NOMO-1 (cell line): ENCODE measurements around the gene USP17L10.
"Not testable (repeated sequence)": the region's sequence is repeated elsewhere in the genome, so short reads cannot be mapped to it uniquely, and the experiment has no call there.

Experiments used
- DNase-seq, 2 experiments: peaks; one replicate each; lab custom pipeline; 2025; ENCODE audit not compliant: unreplicated experiment in 2 of 2; lab: John Stamatoyannopoulos, UW

USP17L10 gene, protein sequence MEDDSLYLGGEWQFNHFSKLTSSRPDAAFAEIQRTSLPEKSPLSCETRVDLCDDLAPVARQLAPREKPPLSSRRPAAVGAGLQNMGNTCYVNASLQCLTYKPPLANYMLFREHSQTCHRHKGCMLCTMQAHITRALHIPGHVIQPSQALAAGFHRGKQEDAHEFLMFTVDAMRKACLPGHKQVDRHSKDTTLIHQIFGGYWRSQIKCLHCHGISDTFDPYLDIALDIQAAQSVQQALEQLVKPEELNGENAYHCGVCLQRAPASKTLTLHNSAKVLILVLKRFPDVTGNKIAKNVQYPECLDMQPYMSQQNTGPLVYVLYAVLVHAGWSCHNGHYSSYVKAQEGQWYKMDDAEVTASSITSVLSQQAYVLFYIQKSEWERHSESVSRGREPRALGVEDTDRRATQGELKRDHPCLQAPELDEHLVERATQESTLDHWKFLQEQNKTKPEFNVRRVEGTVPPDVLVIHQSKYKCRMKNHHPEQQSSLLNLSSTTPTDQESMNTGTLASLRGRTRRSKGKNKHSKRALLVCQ

GRCh38 chr4:9210357-9210756 lies at the start of gene USP17L10:
Gene USP17L10, plus strand, starts transcription at chr4:9210657. Its CDS starts 0 bp downstream, at chr4:9210657.
- not testable (repeated sequence) for DNase-seq

DNA sequence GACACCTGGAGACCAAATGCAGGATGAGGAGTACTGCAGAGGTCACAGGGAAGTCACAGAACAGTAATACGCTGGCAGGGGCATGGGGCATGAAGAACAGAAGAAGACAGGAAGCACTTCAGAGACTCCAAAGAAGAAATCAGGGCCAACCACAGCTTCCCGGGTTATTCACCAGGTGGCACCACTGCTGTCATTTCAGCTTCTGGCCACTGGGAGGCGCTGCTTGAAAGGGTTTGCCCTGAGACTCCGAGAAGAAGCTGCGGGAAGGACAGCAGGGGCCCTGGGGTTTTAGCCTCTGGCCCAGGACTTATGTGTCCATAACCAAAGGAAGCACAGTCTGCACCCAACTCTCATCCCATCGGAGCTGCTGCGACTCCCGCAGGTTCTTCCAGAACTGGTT lies 44.5 kb upstream of the USP17L10 start:
- not testable (repeated sequence) for DNase-seq

GRCh38 chr4:9169791-9170459 lies 40.5 kb upstream of the USP17L10 start, which contains the start of gene FAM90A26:
Gene FAM90A26, plus strand, starts transcription at chr4:9170409. Its CDS starts 2,764 bp downstream, at chr4:9173173.
- not testable (repeated sequence) for DNase-seq

GRCh38 chr4:9214701-9215100 lies 4.2 kb downstream of the USP17L10 start:
- DNase-seq = not testable (repeated sequence)

- not testable (repeated sequence) for DNase-seq
Measured at GRCh38 chr4:9215105-9215504, 4.6 kb downstream of the USP17L10 start, which contains the start of gene USP17L11. Gene USP17L11, plus strand, starts transcription at chr4:9215405. Its CDS starts 0 bp downstream, at chr4:9215405.

DNA sequence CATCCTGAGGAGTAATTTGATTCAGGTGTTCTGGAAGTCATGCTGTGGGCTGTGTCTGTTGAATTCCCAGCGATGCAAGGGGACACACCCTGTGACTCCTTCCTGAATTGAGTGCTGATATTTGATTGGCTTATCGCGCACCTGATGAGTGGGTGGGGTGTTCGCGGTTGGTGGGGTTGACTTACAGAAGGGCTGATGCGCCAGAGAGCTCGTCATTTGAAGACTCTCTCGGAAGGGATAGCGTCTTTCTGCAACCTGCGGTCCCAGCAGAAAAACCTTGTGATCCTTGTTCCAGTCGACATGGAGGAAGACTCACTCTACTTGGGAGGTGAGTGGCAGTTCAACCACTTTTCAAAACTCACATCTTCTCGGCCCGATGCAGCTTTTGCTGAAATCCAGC lies 9.4 kb downstream of the USP17L10 start, which contains the start of gene USP17L12:
Gene USP17L12 (plus strand): TSS at position 301 of the 400 bp plus-strand sequence. CDS start 0 bp downstream, at position 301.
- DNase-seq = not testable (repeated sequence)

- not testable (repeated sequence) for DNase-seq
Measured at GRCh38 chr4:9224596-9224995, 14.1 kb downstream of the USP17L10 start, which contains the start of gene USP17L13. Gene USP17L13, plus strand, starts transcription at chr4:9224896. Its CDS starts 0 bp downstream, at chr4:9224896.

GRCh38 chr4:9230249-9230648 lies 19.8 kb downstream of the USP17L10 start:
- not testable (repeated sequence) for DNase-seq

DNA sequence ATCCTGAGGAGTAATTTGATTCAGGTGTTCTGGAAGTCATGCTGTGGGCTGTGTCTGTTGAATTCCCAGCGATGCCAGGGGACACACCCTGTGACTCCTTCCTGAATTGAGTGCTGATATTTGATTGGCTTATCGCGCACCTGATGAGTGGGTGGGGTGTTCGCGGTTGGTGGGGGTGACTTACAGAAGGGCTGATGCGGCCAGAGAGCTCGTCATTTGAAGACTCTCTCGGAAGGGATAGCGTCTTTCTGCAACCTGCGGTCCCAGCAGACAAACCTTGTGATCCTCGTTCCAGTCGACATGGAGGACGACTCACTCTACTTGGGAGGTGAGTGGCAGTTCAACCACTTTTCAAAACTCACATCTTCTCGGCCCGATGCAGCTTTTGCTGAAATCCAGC lies 23.6 kb downstream of the USP17L10 start, which contains the start of gene USP17L15:
Gene USP17L15 (plus strand): TSS at position 301 of the 400 bp plus-strand sequence. CDS start 0 bp downstream, at position 301.
- not testable (repeated sequence) for DNase-seq

GRCh38 chr4:9238461-9238860 lies 28.0 kb downstream of the USP17L10 start:
- DNase-seq = not testable (repeated sequence)

GRCh38 chr4:9243579-9243978 lies 33.1 kb downstream of the USP17L10 start, which contains the start of gene USP17L17:
Gene USP17L17, plus strand, starts transcription at chr4:9243879. Its CDS starts 0 bp downstream, at chr4:9243879.
- not testable (repeated sequence) for DNase-seq

GRCh38 chr4:9247953-9248680 lies 37.7 kb downstream of the USP17L10 start, which contains the start of gene USP17L18:
Gene USP17L18, plus strand, starts transcription at chr4:9248630. Its CDS starts 0 bp downstream, at chr4:9248630.
- not testable (repeated sequence) for DNase-seq

- not testable (repeated sequence) for DNase-seq
Measured at GRCh38 chr4:9253078-9253477, 42.6 kb downstream of the USP17L10 start, which contains the start of gene USP17L19. Gene USP17L19, plus strand, starts transcription at chr4:9253378. Its CDS starts 0 bp downstream, at chr4:9253378.

GRCh38 chr4:9257824-9258223 lies 47.4 kb downstream of the USP17L10 start, which contains the start of gene USP17L20:
Gene USP17L20, plus strand, starts transcription at chr4:9258124. Its CDS starts 0 bp downstream, at chr4:9258124.
- DNase-seq = not testable (repeated sequence)
